Jurkat, Clone E6-1 (cell line): Measurements from ENCODE around the gene HNRNPCL1. TPM values are rescaled to one million over a fixed set of nuclear protein-coding genes. Genes with fewer than 3 reads are reported as not detected.
"Not testable (repeated sequence)": the region's sequence is repeated elsewhere in the genome, so short reads cannot be mapped to it uniquely, and the experiment has no call there.

ENCODE experiments used
- DNase-seq: peaks from one replicate; pipeline ENCODE4 v3.0.0-alpha.2; 2011; ENCODE audit warnings: low read depth, low spot score
- H3K4me3 ChIP-seq: 2 replicates; pipeline ENCODE4 v1.5.1; 2011; ENCODE audit warnings: mild to moderate bottlenecking, low read length, control low read depth, moderate library complexity
- polyA plus RNA-seq: library from polyadenylated mRNA; unstranded; fragments of >200 nt; gene quantifications from one replicate; pipeline ENCODE4 v1.2.1, GENCODE V29; 2012; ENCODE audit warnings: missing spikeins; ENCODE audit not compliant: insufficient read length, insufficient read depth

HNRNPCL1 gene
- polyA plus RNA-seq = 1.3 TPM

GRCh38 chr1:12848620-12849019, at the start of gene HNRNPCL1:
HNRNPCL1 (minus strand) TSS chr1:12848720; CDS start chr1:12848289, 431 bp downstream.
- not testable (repeated sequence) for H3K4me3 ChIP-seq, DNase-seq

DNA sequence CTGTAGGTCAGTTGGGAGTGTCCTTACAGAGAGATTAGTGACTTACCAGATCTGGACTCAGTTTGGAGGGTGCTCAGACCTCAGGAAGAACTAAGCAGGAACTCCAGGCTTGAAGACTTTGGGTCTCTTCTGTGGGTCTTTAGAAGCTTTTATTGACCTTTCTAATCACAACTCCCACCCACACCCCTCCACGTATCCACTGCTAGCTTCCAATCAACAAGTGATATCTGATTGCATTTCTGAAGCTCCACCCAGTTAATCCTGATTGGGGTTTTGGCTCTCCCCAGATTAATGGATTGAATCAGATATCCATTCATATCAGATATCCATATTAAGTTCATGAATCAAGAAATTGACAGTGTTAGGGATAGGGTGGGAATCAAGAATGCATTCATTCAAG, 49.6 kb upstream of the HNRNPCL1 start, which contains the start of gene PRAMEF10:
Gene PRAMEF10 (minus strand): TSS at position 101 of the 400 bp plus-strand sequence. CDS start 2,423 bp downstream, outside the sequence.
- not testable (repeated sequence) for H3K4me3 ChIP-seq, DNase-seq

DNA sequence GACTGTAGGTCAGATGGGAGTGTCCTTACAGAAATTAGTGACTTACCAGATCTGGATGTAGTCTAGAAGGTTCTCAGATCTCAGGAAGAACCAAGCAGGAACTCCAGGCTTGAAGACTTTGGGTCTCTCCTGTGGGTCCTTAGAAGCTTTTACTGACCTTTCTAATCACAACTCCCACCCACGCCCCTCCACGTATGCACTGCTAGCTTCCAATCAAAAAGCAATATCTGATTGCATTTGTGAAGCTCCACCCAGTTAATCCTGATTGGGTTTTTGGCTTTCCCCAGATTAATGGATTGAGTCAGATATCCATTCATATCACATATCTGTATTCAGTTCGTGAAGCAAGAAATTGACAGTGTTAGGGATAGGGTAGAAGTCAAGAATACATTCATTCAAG, 37.6 kb upstream of the HNRNPCL1 start, which contains the start of gene PRAMEF4:
Gene PRAMEF4 (minus strand): TSS at position 101 of the 400 bp plus-strand sequence. CDS start 2,807 bp downstream, outside the sequence.
- DNase-seq, H3K4me3 ChIP-seq: not testable (repeated sequence)

- H3K4me3 ChIP-seq = not testable (repeated sequence)
- DNase-seq = peak; percentile 1
These were observed 29.9 kb upstream of the HNRNPCL1 start for GRCh38 chr1:12878453-12878852.

DNA sequence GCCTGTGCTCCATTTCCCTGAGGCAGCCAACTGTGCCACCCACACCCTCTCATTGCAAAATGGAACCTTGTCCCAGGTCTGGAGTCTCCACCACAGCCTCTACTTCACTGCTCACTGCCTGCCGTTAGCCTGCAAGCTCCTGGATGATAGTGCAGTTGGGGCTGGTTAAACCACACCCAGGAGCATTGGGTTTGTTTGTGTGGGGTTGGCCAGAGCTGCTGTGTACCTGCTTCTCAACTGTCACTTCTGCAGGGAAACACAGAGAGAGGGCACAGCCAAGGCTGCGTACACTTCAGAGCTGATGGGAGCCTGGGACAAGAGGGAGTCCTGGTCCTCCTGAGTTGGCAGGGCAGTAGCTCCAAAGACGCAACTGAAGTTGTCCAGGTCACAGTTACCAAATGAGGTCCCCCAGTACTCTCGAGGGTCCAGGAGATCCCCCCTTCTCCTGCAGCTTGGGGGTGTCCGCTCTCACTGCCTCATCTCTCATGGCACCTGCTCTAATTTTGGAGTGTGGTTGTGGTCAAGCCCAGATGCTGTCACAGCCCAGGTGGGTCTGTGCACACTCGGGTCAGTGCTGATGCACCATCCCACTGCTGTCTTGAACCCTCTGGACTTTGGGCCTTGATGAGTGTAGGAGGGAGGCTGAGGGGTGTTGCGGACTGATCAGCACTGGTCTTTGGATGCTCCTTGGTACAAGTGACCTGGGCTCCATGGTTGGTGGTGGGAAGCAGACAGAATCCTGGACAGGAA, 14.8 kb upstream of the HNRNPCL1 start:
- DNase-seq, H3K4me3 ChIP-seq: not testable (repeated sequence)

GRCh38 chr1:12856786-12857185, 8.3 kb upstream of the HNRNPCL1 start, which contains the start of gene PRAMEF2:
PRAMEF2 (plus strand) TSS chr1:12857086; CDS start chr1:12859010, 1,924 bp downstream.
- DNase-seq, H3K4me3 ChIP-seq: not testable (repeated sequence)

DNA sequence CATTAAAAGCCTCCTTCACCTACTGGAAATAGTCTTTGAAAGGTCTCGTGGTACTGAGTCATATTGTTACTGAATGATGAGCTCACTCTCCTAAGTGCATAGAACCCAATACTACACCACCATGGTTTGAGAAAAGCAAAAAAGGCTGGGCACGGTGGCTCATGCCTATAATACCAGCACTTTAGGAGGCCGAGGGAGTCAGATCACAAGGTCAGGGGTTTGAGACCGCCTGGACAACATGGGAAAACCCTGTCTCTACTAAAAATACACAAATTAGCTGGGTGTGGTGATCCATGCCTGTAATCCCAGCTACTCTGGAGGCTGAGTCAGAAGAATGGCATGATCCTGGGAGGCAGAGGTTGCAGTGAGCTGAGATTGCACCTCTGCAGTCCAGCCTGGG, 3.3 kb upstream of the HNRNPCL1 start:
- DNase-seq = no peak
- H3K4me3 ChIP-seq = no peak overlapping the region

GRCh38 chr1:12833251-12833650, 15.3 kb downstream of the HNRNPCL1 start:
- not testable (repeated sequence) for DNase-seq

DNA sequence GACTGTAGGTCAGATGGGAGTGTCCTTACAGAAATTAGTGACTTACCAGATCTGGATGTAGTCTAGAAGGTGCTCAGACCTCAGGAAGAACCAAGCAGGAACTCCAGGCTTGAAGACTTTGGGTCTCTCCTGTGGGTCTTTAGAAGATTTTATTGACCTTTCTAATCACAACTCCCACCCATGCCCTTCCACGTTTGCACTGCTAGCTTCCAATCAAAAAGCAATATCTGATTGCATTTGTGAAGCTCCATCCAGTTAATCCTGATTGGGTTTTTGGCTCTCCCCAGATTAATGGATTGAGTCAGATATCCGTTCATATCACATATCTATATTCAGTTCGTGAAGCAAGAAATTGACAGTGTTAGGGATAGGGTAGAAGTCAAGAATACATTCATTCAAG, 17.2 kb downstream of the HNRNPCL1 start, which contains the start of gene PRAMEF11:
Gene PRAMEF11 (minus strand): TSS at position 101 of the 400 bp plus-strand sequence. CDS start 2,621 bp downstream, outside the sequence.
- not testable (repeated sequence) for DNase-seq, H3K4me3 ChIP-seq

More at GRCh38 chr1:12833251-12833650, 15.3 kb downstream of the HNRNPCL1 start:
- not testable (repeated sequence) for H3K4me3 ChIP-seq

DNA sequence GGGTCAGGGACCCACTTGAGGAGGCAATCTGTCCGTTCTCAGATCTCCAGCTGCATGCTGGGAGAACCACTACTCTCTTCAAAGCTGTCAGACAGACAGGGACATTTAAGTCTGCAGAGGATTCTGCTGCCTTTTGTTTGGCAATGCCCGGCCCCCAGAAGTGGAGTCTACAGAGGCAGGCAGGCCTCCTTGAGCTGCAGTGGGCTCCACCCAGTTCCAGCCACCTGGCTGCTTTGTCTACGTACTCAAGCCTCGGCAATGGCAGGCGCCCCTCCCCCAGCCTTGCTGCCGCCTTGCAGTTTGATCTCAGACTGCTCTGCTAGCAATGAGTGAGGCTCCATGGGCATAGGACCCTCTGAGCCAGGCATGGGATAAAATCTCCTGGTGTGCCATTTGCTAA, 29.5 kb downstream of the HNRNPCL1 start:
- not testable (repeated sequence) for H3K4me3 ChIP-seq
- peak; percentile 22 for DNase-seq

DNA sequence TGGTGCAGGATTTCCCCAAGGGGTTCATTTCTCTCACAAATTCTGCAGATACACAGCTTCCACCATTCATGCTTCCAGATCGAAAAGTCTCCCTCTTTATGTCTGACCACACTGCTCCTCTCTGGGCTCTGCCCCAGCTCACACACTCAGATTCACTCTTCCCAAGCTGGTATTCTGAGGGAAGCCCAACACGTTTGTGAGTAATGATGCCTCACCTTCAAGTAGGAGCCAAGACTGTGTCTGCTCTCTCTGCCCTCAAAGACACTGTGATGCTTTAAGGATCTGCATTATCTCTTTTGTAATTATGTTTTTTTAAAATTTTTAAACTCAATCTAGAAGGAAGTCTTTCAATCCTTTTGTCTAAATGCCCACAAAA, 37.1 kb downstream of the HNRNPCL1 start:
- no peak overlapping the region for H3K4me3 ChIP-seq
- no peak for DNase-seq

DNA sequence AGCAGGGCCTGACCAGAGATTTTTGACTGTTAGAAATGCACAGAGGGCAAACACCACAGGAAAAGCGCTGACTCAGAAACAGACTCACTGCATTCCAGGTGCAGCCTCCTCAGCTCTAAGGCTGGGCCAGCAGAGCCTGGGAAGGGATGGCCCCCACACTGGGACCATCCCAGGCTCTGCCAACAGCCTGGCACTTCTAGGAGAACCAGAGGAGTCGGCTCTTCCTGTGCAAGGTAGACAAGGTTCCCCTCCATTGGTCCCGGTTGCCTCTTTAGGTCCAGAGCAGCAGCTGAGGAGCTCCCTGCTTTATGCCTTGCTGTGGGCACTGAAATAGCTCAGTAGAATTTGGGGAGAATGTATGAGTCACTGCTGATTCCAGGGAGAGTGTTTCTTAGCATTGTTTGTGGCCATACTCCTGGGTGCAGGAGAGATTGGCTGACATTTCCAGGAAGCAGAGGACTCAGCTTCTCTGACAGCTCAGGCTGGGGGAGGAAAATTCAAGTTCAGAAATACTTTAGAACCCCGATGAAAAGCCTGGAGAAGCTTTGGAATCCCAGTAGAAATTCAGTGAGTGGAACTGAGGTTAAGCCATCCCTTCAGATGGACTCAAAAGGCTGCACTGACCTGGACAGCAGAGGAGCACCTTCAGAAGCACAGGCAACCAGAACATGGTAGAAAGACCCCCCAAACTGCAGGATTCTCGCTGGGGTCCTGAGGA, 37.7 kb downstream of the HNRNPCL1 start:
- no peak overlapping the region for H3K4me3 ChIP-seq
- DNase-seq = no peak

GRCh38 chr1:12809933-12810332, 38.6 kb downstream of the HNRNPCL1 start:
- no peak for DNase-seq
- no peak overlapping the region for H3K4me3 ChIP-seq

DNA sequence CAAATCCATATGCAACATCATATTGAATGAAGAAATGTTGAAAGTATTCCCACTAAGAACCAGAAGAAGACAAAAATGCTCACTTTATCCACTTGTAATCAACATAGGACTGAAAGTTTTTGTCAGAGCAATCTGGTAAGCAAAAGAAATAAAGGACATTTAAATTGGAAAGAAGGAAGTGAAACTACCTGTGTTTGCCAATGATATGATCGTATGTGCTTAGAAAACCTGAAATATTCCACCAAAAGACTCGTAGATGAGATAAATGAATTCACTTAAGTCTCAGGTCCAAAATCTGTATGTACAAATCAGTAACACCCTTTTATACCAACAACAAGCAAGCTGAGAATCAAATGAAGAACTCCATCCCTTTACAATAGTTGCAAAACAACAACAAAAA, 48.8 kb downstream of the HNRNPCL1 start:
- no peak overlapping the region for H3K4me3 ChIP-seq
- DNase-seq = no peak

GRCh38 chr1:12798911-12799310, 49.6 kb downstream of the HNRNPCL1 start:
- DNase-seq = no peak
- no peak overlapping the region for H3K4me3 ChIP-seq
